GM18951 (cell line): Measurements from ENCODE around the gene ESAM.
"Not testable (repeated sequence)": the region's sequence is repeated elsewhere in the genome, so short reads cannot be mapped to it uniquely, and the experiment has no call there.

Experiments used
- POLR2A ChIP-seq: IDR thresholded peaks from 4 replicates; pipeline ENCODE4 v1.6.1; 2011; ENCODE audit warnings: mild to moderate bottlenecking; ENCODE audit not compliant: insufficient read length, insufficient read depth; ENCODE audit errors: extremely low read depth
- in situ Hi-C: fragments of 300-500 bp; cut with MboI; formaldehyde crosslinking; loops from one replicate; pipeline ENCODE4 v1.12.0; 2022; ENCODE audit warnings: low sequenced_read_pairs, mixed read lengths, inconsistent platforms; ENCODE audit not compliant: unreplicated experiment

ESAM gene

DNA sequence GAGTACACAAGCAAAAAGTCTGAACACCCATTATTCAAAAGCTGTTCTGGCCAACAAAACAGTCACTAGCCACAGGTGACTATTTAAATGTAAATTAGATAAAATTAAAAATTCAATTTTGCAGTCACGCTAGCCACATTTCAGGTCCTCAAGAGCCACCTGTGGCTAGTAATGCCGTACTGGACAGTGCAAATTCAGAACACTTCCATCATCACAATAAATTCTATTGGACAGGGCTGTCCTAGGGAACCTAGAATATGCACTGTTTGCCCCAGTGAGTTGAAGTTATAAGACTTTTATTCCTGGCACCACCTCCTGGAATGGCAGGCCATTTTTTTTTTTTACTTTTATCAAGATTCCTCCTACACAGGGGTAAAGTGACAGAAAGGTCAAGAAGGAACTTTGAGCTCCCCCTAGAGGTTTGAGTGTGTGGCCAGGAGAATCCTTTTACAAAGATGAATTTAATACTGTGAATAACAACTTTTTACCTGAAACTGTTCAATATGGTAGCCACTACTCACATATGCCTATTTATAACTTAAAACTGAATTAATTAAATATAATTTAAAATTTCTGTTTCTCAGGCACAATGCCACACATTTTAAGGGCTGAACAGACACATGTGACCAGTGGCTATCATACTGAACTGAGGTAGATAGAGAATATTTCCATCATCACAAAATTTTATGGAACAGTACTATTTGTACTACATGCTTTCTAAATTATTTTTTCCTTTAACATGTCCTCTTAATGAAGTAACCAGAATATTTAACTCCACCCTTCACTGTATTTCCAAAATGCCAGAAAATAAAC is 31.6 kb upstream of the ESAM start:
- TF ChIP-seq POLR2A, result no peak
- in situ Hi-C loops, result no loop called here

DNA sequence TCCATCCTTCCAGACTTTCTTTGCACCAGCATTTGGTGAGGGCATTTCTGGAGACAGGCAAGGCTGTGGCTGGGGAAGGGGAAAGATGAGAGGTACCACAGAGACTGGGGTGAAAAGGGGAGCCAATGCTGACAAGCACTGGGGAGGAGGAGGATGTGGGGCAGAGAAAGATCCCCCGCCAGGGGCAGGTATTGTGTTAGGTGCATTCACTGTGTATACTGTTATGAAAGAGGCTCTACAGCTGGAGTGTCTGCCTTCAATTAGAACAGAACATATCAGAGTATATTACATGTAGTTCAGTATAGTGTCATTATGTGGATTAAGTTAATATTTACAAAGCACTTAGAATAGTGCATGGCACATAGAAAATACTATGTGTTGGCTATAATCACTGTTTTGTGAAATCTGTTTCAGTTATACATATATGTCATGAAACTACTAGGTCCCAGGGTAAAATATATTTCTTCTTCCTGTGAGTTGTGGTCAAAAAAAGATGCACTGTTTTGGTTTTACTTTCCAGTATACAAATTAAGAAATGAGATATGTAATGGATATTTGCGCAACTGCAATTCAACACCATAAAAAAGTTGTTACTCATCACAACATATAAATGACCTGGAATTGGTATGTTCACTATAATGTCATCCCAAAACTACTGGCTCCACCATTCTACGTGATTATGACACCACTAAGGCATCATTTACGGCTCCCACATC is 29.7 kb upstream of the ESAM start:
- in situ Hi-C loops, result no loop called here
- TF ChIP-seq POLR2A, result no peak

DNA sequence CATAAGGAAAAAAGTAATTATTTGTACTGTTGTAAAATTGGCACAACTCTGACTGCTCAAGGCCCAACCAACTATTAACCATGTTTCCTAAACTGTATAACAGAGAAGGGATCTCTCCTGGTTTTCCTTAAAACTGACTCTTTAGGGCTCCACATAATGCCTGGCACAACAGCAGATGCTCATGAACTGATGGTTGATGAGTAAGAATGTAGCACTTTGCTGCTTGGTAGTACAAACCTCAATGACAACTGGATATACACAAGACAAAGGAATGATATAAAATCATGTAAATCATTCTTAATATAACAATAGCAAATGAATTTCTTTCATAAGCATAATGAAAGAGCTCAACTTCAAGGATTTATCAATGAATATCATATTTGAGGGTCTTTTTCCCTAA is 26.4 kb upstream of the ESAM start:
- TF ChIP-seq POLR2A, result no peak
- in situ Hi-C loops, result no loop called here

DNA sequence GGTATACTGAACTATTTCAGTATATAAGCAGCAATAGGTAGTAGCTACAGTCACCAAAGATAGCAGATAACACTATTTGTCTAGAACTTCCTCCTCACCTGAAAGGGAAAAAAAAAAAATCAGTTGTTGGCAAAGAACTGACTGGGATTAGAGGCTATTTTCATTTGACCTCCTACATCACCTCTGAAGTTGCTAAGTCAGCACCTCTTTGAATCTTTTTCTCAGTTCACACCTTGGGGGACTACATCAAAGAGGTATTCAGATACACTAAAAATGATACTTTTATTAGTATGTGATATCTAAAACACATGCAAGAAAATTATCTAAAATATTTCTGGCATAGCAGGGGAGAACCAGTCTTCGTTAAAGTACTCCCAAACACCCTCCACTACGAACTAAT is 22.0 kb upstream of the ESAM start:
- TF ChIP-seq POLR2A, result no peak
- in situ Hi-C loops, result no loop called here

GRCh38 chr11:124783002-124783401 is 20.9 kb upstream of the ESAM start:
- in situ Hi-C loops, result no loop called here

DNA sequence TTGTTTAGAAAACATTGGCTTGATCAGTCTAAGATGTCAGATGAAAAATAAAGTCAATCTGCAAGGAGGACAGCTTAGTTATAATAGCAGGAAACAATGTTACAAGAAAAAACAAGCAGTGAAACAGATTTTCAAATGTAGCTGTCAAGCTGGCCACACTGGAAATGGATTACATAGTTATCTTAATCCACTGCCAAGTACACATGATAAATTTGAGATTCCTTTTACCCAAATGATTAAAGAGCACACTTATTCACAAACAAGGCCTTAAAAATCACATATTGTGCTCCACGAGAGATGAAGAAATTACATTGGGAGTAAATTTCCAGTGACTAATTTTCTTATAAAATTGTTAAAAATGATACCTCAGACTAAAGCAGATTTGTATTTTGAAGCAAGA is 17.5 kb upstream of the ESAM start:
- in situ Hi-C loops, result no loop called here
- no peak for TF ChIP-seq POLR2A

More at GRCh38 chr11:124783002-124783401, 20.9 kb upstream of the ESAM start:
- no peak for TF ChIP-seq POLR2A

- in situ Hi-C loops, result no loop called here
- TF ChIP-seq POLR2A, result no peak
These were observed 16.2 kb upstream of the ESAM start for GRCh38 chr11:124778281-124778680.

DNA sequence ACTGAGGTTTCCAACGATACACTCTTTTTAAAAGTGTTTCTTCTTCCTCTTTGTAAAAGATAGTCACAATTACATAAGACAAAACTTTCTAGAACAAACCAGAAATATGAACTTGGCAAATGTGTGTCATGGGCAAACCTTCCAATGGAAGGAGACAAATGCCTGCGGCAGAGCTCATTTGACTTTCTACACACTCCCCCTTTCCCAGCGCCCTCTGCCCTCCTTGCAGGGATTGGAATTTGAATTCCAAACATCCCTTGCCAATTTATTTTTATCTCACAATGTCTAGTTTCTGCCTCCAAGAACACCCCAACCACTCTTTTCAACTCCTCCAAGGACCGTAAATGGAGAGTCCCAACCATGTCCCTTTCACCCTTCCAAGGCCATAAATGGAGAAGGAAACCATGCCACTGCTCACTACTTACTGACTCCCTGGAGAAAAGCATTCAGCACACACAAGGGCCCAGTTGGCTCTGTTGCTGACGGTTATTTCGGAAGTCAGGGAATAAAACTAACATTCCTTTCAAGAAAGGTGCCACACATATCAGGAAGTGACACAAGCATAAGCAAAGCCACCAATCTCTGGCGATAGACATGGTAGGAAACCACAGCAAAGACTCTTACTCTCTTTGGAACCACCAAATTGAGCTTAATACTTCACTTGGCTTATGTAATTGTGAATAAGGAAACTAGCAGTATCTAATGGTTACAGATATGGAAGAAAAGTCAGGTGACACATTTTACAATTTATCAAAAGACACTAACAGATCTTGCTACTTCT is 15.0 kb upstream of the ESAM start:
- in situ Hi-C loops, result no loop called here
- TF ChIP-seq POLR2A, result no peak

GRCh38 chr11:124770959-124771358 is 8.9 kb upstream of the ESAM start:
- in situ Hi-C loops, result not testable (repeated sequence)

DNA sequence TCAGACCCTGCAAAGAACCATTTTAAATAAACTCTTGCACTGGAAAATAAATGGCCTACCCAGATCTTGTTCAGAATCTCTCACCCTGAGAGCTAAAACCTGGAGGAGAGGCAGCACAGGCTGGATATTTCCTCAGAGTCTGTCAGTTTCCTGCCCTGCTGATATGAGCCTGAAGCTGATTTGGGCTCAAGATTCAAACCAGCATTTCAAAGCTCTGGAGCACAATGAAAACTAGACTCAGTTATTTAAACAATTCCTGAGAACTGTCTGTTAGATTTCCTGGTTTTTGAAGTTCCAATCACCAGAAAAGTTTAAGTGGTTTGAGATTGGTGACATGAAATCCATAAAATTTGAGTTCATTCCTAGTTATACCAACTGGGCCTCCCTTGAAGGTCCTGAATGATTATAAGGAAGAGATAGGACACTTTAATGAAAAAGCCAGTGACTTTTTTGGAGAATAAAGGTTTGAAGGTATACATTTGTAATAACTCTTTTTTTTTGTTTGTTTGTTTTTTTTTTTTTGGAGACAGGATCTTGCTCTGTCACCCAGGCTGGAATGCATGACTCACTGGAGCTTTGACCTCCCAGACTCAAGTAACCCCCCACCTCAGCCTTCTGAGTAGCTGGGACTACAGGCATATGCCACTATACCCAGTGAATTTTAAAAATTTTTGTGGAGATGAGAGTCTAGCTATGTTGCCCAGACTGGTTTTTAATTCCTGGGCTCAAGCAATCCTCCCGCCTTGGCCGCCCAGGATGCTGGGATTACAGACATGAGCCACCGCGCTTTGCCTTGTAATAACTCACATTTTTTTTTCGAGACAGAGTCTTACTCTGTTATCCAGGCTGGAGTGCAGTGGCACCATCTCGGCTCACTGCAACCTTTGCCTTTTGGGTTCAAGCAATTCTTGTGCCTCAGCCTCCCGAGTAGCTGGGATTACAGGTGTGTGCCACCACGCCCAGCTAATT is 8.0 kb upstream of the ESAM start:
- in situ Hi-C loops, result loop anchor here (10.0 kb wide), 1 partner anchor 95 kb away; the partner anchor contains the start of genes SIAE and SPA17
- TF ChIP-seq POLR2A, result no peak

GRCh38 chr11:124768914-124769313 is 6.8 kb upstream of the ESAM start:
- no peak for TF ChIP-seq POLR2A
- in situ Hi-C loops, result loop anchor here (10.0 kb wide), 1 partner anchor 94 kb away; the partner anchor contains the start of genes SIAE and SPA17

DNA sequence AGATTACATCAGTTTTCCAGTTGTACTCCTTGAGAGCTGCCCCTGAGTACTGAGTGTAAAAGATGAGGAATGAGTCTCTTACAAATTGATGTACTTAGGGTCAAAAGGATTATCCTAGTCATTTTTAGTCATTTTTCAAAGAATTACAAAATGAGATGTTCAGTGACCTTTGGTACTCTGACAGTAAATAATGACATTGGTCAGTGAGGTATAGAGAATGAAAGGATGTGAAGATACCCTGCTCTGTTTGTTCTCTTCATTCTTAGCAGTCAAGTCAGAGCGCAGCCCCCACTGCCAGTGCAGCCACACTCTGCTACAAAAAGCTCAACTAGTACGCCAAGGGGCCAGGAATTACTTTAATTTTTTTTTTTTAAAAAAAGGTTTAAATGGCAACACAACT is 4.1 kb upstream of the ESAM start:
- in situ Hi-C loops, result loop anchor here (10.0 kb wide), 1 partner anchor 91 kb away; the partner anchor contains the start of genes SIAE and SPA17

More for the DNA sequence above, 4.1 kb upstream of the ESAM start:
- TF ChIP-seq POLR2A, result no peak
